Fibroblast of gingiva (primary cell): Measurements from ENCODE around the gene TSPY10.
"Not testable (repeated sequence)": the region's sequence is repeated elsewhere in the genome, so short reads cannot be mapped to it uniquely, and the experiment has no call there.

Experiments
- DNase-seq: peaks from one replicate; pipeline ENCODE4 v3.0.0-alpha.2; 2011; ENCODE audit warnings: low read depth

Gene TSPY10, protein sequence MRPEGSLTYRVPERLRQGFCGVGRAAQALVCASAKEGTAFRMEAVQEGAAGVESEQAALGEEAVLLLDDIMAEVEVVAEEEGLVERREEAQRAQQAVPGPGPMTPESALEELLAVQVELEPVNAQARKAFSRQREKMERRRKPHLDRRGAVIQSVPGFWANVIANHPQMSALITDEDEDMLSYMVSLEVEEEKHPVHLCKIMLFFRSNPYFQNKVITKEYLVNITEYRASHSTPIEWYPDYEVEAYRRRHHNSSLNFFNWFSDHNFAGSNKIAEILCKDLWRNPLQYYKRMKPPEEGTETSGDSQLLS

DNA sequence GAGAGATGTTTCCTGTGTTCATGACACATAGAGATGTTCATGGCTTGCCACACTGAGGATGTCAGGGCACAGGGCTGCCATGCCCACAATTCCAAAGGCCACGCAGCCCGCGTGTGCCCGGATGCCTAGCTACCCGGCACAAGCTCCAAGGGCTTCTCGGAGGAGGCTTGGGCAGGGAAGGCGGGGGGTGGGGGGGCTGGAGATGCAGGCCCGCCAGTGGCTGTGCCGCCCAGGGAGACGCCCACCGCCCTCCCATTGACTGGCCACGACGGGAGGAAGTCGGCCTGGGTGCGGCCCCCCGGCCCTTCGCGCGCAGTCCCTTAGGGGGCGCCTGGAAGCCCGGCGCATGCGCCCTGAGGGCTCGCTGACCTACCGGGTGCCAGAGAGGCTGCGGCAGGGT, at the start of gene TSPY10:
TSS of gene TSPY10 (plus strand) at position 301 of the 400 bp plus-strand sequence. CDS start at position 347, 46 bp downstream.
- not testable (repeated sequence) for DNase-seq

DNA sequence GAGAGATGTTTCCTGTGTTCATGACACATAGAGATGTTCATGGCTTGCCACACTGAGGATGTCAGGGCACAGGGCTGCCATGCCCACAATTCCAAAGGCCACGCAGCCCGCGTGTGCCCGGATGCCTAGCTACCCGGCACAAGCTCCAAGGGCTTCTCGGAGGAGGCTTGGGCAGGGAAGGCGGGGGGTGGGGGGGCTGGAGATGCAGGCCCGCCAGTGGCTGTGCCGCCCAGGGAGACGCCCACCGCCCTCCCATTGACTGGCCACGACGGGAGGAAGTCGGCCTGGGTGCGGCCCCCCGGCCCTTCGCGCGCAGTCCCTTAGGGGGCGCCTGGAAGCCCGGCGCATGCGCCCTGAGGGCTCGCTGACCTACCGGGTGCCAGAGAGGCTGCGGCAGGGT, 40.7 kb upstream of the TSPY10 start, which contains the start of gene TSPY9:
TSS of gene TSPY9 (plus strand) at position 301 of the 400 bp plus-strand sequence. CDS start at position 347, 46 bp downstream.
- DNase-seq, result not testable (repeated sequence)

DNA sequence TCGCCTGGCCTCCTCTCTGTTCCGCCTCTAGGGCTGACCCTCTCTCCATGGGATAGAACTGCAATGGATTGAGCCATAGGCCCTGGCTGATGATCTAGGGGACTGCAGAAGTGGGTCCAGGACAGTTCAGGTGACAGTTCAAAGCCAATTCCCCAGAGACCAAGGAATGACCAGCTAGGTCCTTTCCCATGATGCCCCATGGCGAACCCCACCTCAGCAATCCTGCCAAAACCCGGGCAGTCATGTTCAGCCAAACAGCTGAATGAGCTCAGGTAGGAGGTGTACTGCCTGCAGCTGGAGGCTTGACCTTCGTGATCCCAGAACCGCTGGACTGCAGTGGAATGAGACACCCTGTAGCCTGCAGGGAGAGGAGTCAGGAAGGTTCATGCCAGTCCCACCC, 23.3 kb upstream of the TSPY10 start:
- DNase-seq, result not testable (repeated sequence)

DNA sequence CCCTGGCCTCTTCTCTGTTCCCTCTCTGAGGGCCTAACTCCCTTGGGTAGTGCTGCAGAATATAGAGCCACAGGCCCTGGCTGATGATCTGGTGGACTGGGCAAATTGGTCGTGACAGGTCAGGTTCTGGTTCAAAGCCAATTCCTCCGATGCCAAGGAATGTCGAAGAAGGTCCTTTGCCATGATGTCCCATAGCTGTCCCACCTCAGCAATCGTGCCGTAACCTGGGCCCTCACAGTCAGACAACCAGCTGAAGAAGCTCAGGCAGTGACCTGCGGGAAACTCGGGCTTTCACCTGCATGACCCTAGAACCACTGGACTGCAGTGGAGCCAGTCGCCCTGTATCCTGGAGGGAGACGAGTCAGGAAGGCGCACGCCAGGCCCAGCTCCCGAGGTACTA, 11.4 kb upstream of the TSPY10 start:
- DNase-seq, result not testable (repeated sequence)
